HG02943 (cell line): ENCODE data around the gene CEACAM5.
"Not testable (repeated sequence)": the region's sequence is repeated elsewhere in the genome, so short reads cannot be mapped to it uniquely, and the experiment has no call there.

ENCODE experiments used
- ATAC-seq: cut with Tn5 transposase; IDR thresholded peaks from one replicate; pipeline ENCODE4 v1.9.1; 2021; ENCODE audit warnings: mild to moderate bottlenecking, low read depth, moderate library complexity; ENCODE audit not compliant: unreplicated experiment

Gene CEACAM5

DNA sequence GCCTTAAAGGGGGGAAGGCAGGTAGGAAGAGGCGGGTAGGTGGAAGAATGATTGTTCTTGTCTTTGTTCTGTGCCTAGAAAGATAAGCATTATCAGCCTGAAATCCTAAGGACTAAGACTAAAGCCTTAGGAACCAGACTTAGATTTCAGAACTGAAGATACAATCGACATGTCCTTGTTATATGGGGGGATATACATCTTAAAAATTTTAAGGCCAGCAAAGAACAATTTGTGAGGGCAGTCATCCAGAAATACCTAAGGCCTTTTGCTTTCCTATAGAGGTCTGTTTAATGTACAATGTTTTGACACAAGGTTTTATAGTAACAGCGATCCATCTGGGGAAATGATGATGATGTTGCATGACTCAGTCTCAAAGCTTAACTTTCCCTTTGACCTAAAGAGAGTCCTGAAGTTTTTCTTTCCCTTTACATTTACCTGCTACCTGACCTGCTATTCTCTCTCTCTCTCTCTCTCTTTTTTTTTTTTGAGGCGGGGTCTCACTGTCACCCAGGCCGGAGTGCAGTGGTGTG is 26.7 kb downstream of the CEACAM5 start:
- no peak for ATAC-seq

DNA sequence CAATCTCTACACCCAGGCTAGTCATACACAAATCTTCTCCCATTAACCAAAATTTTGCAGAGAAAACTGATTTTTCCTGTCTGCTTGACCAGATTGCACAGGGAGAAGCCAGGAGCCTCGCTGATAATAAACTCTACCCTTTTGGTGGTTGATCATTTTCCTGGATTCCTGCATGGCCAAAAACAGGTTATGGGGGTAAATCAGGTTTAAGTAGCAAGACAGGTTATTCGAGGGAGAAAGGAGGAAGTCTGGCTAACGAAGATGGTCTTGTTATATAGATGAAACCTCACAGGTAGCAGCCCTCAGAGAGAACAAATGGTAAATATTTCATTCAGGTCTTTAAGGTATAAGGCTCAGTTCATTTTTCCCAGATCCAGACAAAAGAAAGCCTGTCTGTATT is 30.9 kb downstream of the CEACAM5 start:
- ATAC-seq, result no peak

DNA sequence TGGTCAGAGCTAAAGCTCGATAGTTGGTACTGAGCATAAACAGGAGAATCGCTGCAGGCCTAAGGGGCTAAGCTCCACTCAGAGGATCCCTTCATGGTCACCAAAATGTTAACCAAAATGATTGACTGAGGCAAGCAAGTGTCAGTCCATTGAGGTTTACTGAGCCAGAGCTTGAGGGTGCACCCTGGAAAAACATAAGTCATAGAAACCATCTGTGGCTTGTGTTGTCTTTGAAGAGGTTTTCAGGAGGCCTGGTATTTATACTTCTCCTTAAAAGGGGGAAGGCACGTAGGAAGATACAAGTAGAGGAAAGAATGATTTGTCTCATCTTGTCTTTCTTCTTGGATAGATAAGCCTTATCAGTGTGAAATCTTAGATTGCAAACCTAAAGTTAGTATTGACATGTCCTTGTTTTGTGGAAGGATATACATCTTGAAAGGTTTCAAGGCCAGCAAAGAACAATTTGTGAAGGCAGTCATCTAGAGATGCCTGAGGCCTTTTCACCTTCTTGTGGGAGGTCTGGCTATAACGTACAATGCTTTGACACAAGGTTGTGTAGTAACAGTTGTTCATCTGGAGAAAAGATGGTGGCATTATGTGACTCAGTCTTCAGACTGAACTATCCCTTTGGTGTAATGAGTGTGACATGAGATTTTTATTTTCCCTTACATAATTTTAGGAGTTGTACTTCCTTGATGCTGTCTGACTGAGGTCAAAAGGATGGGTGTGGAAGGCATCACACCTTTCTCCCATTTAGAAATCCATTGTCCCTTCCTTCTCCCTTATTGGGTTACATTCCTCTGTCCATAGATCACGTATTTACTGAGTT is 32.2 kb downstream of the CEACAM5 start:
- ATAC-seq, result no peak

DNA sequence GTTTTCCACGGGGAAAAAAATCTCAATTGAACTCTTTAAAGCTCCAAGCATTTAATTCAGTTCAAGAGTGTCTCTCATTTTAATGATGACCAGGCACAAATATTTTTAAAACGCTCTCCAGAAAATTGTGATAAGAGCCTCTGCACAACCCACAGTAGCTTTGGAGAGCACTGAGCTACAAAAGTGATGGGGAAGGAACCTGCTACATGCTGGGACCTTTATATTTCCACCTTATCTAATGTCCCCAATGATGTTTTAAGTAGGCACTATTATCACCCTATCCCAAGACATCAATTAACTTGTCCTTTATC is 32.8 kb downstream of the CEACAM5 start:
- ATAC-seq, result no peak

DNA sequence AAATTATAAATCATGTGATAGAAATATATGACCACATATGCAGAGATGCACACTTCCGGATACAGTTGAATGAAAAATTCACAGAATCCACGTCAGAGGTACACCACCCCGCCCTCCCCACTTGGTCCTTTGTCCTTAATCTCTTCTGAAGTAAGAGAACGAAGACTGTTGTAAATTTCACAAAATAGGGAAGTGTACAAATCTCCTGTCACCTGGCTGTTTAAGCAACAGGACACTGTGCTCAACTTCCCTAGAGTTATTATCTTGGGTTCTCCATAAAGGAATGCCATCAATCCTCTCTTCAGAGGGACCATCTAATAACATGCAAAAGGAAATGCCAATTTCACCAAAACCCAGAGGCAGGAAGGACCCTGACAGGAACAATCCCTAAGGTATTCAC is 36.4 kb downstream of the CEACAM5 start:
- ATAC-seq, result no peak

DNA sequence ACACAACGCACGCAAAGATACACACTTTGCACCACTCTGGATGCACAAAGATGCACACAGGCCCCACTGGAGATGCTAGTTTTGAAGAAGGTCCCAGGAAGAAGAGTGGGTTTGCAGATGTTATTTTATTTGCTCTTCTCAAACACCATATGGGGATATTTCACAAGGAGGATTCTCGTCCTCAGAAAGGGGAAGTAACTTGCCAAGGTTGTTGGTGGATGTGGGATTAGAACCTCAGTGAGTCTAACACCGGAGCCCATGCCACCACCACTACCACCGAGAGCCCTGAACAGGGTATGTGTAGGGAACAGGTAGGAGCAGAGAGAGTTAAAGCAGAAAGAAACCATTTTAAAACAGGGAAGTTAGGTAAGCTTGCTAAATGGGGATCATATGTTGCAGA is 37.3 kb downstream of the CEACAM5 start:
- no peak for ATAC-seq

DNA sequence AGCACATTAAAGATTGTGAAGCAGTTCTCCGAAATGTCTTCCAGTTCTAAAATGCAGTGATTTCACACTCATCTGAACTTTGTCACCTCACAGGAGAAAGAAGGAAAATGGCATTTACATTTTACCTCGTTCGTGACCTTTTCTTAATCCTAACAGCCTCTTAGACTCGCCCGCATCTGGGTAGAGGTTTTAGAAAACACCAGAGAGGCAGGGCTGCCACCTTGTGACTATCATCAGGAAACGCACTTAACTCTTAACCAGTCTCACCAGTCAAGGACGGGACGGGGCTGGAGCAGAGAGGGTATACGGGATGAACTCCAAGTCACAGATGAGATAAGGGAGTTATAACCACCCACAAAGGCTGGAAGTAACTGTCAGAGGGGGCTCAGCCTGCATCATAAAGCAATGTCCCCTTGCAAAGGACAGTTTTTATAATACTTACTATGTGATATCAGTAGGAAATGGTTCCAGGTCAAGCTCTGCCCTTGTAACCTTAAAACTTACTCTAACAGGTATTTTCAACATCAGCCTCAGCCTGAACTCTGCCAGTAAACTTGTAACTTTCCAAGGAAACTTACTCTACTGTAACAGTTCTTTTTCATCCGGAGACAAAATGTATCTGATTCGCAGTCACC is 38.3 kb downstream of the CEACAM5 start:
- no peak for ATAC-seq

DNA sequence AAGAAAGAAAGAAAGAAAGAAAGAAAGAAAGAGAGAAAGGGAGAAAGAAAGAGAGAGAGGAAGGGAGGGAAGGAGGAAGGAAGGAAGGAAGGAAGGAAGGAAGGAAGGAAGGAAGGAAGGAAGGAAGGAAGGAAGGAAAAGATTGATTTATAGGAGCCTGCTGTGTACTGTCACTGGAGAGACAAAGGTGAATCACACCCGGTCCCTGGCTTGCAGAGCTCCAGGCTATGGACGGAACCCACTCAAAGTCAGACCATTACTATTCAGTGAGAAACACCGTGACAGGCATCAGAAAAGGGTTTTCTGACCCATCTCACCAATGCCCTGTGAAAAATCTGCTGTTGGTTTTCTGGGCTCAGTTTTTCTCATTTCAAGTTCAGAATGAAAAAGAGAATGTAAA is 39.6 kb downstream of the CEACAM5 start:
- no peak for ATAC-seq

DNA sequence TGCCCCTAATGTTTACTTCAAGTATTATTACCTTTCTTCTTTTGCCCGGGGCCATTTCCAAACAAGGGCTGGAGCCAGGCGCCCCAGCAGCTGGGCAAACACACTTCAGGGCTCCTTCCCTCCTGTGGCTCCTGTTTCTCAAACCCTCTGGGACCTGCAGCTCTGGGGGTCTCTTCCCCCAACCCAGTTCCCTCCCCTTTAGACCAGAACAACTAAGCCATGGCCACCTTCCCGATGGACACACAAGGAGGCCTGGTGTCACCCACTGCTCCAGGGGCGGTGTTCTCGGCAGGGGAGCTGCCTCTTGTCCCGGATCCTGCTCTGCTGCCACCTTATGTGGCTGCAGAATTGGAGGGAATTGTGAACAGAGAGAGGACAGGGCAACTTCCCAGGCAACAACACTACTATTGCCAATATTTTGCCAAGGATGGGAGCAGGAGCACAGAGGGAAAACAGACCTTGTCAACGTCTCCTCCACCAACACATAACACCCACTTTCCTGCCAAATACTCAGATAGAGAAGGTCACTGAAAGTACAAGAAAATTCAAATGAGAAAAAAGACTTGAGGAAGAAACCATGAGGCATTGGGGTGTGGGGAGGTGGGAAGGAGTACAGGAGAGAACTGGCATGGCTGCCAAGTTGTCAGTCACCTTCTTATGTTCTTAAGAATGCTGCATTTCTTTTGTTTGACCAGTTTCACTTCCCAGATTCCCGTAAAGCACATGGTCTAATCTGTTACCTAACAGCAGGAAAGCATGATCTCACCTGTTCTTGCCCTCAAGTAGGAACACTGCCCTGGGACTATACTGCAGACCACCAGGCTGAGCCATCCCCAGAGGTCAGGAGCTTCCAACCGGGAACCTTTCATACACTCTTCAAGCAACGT is 42.1 kb downstream of the CEACAM5 start:
- not testable (repeated sequence) for ATAC-seq

DNA sequence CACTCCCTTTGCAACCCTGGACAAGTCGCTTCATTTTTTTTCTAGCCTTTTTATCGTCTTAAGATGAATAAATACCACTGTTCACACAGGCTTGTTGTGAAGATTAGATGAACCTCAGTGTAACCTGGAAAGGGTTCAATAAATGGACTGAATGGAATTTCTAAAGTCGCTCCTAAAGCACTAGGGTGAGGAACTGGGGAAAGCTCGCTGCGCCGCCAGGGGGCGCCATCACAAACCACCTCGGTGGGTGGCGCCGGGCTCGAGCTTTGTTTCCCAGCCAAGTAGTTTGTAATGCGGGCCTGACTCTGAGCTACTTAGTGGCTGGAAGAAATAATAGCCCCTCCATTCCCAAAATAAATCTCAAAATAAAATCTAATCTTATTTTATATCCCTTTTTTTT is 44.7 kb downstream of the CEACAM5 start:
- ATAC-seq, result no peak

DNA sequence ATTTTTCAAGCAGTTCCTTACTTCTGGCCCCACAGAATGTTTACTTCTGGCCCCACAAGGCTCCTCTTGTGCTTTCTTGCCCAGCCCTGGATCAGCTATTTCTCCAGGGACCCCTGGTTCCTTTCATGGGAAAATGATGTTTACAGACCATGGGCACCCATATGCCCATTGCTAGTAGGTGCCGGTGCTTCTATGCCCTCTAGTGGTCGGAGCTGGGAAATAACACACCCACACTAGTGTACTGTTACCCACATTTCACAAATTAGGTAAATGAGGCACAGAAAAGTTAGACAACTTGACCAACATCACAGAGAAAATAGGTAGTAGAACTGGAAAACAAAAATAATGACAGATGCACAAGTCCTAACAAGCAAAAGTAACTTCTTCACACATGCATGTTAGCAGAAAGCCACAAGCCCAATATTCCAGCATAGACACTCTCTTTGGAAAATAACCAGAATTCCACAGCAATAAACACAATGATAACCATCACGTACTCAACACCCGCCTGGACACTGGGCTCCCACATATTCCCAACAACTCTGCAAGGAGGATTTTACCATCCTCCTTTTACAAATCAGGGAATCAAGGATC is 45.6 kb downstream of the CEACAM5 start:
- no peak for ATAC-seq

DNA sequence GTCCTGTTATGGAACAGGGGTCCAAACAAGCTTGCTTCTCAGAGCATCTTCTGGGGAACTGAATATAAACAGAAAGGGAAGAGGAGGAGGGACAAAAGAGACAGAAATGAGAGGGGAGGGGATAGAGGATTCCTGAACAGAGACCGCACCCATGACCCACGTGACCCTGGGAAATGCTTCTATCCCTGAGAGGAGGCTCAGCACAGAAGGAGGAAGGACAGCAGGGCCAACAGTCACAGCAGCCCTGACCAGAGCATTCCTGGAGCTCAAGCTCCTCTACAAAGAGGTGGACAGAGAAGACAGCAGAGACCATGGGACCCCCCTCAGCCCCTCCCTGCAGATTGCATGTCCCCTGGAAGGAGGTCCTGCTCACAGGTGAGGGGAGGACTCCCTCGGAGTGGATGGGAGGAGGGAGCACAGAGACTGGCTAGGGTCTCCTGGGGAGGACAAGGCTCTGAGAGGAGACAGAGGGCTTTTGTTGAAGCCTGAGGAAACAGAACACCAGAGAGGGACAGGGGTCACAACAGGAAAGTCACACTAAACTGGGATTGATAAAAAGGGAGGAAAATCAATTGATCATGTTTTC is 47.0 kb downstream of the CEACAM5 start, which contains the start of gene CEACAM6:
TSS of gene CEACAM6 (plus strand) at position 203 of the 586 bp plus-strand sequence. CDS start at position 312, 109 bp downstream.
- no peak for ATAC-seq

DNA sequence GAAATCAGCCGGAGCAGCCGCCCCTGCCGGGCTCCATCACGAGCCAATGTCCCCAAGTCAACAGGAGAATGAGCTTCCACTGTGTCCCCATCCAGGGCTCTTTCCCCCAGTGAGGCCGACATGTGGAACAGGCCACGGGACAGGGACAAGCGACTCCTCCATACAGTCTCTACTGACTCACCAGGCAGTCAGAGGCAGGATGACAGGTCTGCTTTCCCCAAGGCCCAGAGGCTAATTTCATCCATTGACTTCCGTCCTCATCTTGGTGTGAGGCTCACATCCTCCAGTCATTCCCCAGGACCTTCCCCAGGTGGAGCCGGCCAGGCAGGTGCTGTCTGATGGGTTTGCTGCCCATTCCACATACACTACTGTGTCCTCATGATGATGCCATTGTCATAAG is 50.4 kb downstream of the CEACAM5 start:
- no peak for ATAC-seq

DNA sequence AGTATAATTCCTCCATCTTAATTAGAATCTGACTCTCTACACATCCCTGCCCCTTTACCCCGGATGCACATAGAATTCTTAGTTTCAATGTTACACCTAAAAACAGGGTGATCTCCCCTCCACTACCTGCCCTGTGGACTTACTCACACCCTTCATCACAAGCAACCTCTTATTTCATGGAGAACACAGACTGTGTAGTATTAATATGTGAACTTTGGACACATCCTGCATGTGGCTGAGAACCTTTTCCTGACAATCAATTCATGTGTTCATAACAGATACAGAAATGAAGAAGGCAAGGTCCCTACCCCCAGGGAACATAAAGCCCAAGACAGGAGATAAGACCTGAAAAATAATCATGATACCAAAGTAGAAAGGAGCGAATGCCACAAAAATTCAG is 58.7 kb downstream of the CEACAM5 start:
- no peak for ATAC-seq

DNA sequence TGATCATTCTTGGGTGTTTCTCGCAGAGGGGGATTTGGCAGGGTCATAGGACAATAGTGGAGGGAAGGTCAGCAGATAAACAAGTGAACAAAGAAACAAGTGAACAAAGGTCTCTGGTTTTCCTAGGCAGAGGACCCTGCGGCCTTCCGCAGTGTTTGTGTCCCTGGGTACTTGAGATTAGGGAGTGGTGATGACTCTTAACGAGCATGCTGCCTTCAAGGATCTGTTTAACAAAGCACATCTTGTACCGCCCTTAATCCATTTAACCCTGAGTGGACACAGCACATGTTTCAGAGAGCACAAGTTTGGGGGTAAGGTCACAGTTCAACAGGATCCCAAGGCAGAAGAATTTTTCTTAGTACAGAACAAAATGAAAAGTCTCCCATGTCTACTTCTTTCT is 59.7 kb downstream of the CEACAM5 start:
- ATAC-seq, result not testable (repeated sequence)

DNA sequence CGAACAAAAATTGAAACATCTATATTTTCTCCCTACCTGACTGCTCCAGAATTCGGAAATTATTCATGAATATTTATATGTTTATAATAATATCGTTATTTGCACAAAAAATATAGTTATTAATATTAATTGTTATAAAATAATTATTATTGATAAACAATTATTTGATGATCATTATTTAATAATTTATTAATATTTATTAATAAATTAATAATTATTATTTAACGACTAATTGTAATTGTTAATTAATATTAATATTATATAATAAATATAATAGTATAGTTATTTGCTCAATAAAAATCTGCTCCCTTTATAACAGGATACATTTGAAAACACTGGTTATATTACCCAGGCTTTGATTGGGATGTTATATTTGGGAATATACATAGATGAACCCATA is 61.2 kb downstream of the CEACAM5 start:
- no peak for ATAC-seq

DNA sequence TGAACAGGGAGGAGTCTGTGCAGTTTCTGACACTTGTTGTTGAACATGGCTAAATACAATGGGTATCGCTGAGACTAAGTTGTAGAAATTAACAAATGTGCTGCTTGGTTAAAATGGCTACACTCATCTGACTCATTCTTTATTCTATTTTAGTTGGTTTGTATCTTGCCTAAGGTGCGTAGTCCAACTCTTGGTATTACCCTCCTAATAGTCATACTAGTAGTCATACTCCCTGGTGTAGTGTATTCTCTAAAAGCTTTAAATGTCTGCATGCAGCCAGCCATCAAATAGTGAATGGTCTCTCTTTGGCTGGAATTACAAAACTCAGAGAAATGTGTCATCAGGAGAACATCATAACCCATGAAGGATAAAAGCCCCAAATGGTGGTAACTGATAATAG is 63.0 kb downstream of the CEACAM5 start:
- ATAC-seq, result no peak

DNA sequence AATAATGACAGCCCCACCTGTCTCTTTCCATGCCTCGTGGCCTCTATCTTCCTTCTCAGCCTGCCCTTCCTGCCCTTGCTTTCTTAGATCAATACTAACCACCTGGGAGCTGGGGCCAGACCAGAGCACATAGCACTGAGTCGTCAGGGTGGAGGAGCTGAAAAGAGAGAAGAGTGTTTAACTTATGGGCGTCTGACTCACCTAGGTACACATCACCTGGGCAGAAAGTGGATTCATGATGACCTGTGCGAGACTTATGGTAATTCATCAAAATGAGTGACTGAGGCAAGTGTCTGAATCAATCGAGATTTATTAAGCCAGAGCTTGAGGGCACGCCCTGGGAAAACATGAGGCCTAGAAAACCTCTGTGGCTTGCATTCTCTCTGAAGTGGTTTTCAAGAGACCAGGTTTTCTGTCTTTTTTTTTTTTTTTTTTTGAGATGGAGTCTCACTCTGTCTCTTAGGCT is 66.1 kb downstream of the CEACAM5 start:
- no peak for ATAC-seq

DNA sequence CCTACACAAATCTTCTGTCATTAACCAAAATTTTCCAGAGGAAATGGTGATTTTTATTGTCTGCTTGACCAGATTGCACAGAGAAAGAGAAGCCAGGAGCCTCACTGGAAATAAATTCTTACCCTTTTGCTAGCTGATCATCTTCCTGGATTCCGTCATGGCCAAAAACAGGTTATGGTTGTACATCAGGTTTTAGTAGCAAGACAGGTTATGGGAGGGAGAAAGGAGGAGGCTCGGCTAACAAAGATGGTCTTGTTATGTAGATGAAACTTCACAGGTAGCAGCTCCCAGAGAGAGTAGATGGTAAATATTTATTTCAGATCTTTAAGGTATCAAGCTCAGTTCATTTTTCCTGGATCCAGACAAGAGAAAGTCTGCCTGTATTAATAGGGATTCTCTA is 68.3 kb downstream of the CEACAM5 start:
- no peak for ATAC-seq
